ENCODE measurements around the gene SHTN1. TPM values are rescaled to one million over a fixed set of nuclear protein-coding genes. Genes with fewer than 3 reads are reported as not detected.

The SHTN1 gene
- total and polyA plus RNA-seq, 2 of the 4 experiments (the other 2 are of a cell fraction): 0.54 to 2.3 TPM

- Histone ChIP-seq H2AK9ac (replicated peaks; ENCODE audit: low read depth, low read length, poor library complexity) (no peak overlapping the region), H3K27me3 (ENCODE audit: control insufficient read depth, insufficient read depth, low read length) (no peaks in the 10 kb centered on the region), H2BK20ac (ENCODE audit: low read depth, low read length) (no peak overlapping the region), H3K23ac (ENCODE audit: low read depth, low read length) (no peak overlapping the region), H3K79me1 (ENCODE audit: low read depth in 1 of 2, low read length in 2 of 2) (no peaks in the 10 kb centered on the region), H3K27ac (ENCODE audit: insufficient read depth, low read length) (no peak overlapping the region), H2BK5ac (ENCODE audit: low read depth, low read length, poor library complexity, severe bottlenecking) (no peak overlapping the region), H3K9me3 (ENCODE audit: control insufficient read depth, insufficient read depth, low read length) (no peaks in the 10 kb centered on the region), H3K4me3 (ENCODE audit: insufficient read depth, low read depth, low read length) (no peak overlapping the region), H3K4me2 (ENCODE audit: low read depth, low read length) (no peak overlapping the region), H3K9me1 (ENCODE audit: insufficient read depth, low read length) (no peaks in the 10 kb centered on the region), H3K36me3 (ENCODE audit: control insufficient read depth, insufficient read depth, low read length) (no peaks in the 10 kb centered on the region), H4K8ac (ENCODE audit: low read depth in 2 of 2, low read length in 2 of 2) (no peak overlapping the region), H4K20me1 (ENCODE audit: insufficient read depth, low read length) (no peaks in the 10 kb centered on the region), H4K5ac (ENCODE audit: low read depth, low read length) (no peak overlapping the region), H2BK15ac (ENCODE audit: low read depth, low read length) (no peak overlapping the region), H3K14ac (replicated peaks; ENCODE audit: low read depth, low read length) (no peak overlapping the region), H2AK5ac (ENCODE audit: low read depth, low read length) (no peak overlapping the region), H2AFZ (replicated peaks; ENCODE audit: low read length, poor library complexity) (no peak overlapping the region), H3K18ac (ENCODE audit: low read depth, low read length) (no peak overlapping the region), H3K56ac (ENCODE audit: extremely low read depth, insufficient read depth, low read length) (no peak overlapping the region), H2BK120ac (ENCODE audit: low read depth, low read length) (no peak overlapping the region), H3K4me1 (ENCODE audit: control insufficient read depth, insufficient read depth, low read length) (no peaks in the 10 kb centered on the region), H3K4ac (ENCODE audit: low read depth, low read length) (no peak overlapping the region), H3K9ac (ENCODE audit: low read depth, low read length) (no peak overlapping the region), H4K91ac (ENCODE audit: insufficient read depth, low read depth, low read length) (no peak overlapping the region)
- no peak for TF ChIP-seq CEBPB (IDR thresholded peaks at IDR 0.05; ENCODE audit: low read depth, low read length)
- no peak for TF ChIP-seq FOS (IDR thresholded peaks at IDR 0.05; ENCODE audit: low read depth, low read length)
- no peak for TF ChIP-seq CHD1 (IDR thresholded peaks at IDR 0.05; ENCODE audit: low read depth, low read length)
- TF ChIP-seq SMC3 (IDR thresholded peaks at IDR 0.05; ENCODE audit: low read depth, low read length): no peak
- TF ChIP-seq CTCF (conservative IDR thresholded peaks at IDR 0.05; ENCODE audit: low read depth, low read length): no peak
- TF ChIP-seq RCOR1 (IDR thresholded peaks at IDR 0.05; ENCODE audit: insufficient replicate concordance, low read length): no peak
- TF ChIP-seq MXI1 (IDR thresholded peaks at IDR 0.05; ENCODE audit: borderline replicate concordance, low read depth, low read length): no peak
- TF ChIP-seq NFE2L2 (IDR thresholded peaks at IDR 0.05; ENCODE audit: low read depth, low read length): no peak
- no peak for TF ChIP-seq BHLHE40 (IDR thresholded peaks at IDR 0.05; ENCODE audit: low read depth, low read length)
- no peak for TF ChIP-seq USF2 (IDR thresholded peaks at IDR 0.05; ENCODE audit: low read depth, low read length)
- TF ChIP-seq MAZ (IDR thresholded peaks at IDR 0.05; ENCODE audit: borderline replicate concordance, low read depth, low read length): no peak
- TF ChIP-seq POLR2A (IDR thresholded peaks at IDR 0.05; ENCODE audit: low read depth, low read length): no peak
- no peak for TF ChIP-seq RFX5 (IDR thresholded peaks at IDR 0.05; ENCODE audit: low read depth, low read length)
- TF ChIP-seq ELK1 (IDR thresholded peaks at IDR 0.05; ENCODE audit: borderline replicate concordance, low read depth, low read length): no peak
- dilution Hi-C loops (cut with HindIII; ENCODE audit: low sequenced_read_pairs, unreplicated experiment) (no loop called here), intact Hi-C loops (cut with micrococcal nuclease) (no loop called here), in situ Hi-C loops (cut with MboI; ENCODE audit: low sequenced_read_pairs) (no loop called here)
- POLR2A ChIA-PET (ENCODE audit: unreplicated experiment): no interaction called here
- ATAC-seq (ENCODE audit: low read depth) (no peak), DNase-seq (no peak)
- no CpG with 5 or more reads among the region's 2 CpGs for WGBS, 2 experiments (ENCODE audit: extremely low coverage in 2 of 2, insufficient read length in 1 of 2)
- CTCF ChIA-PET: no interaction called here
- BruUV-seq (replicated peaks): no TSS peak
Measured at GRCh38 chr10:117047947-117048346, 43.0 kb upstream of the SHTN1 start.
